ENCODE data around the gene SGK2. TPM values are rescaled to one million over a fixed set of nuclear protein-coding genes. Genes with fewer than 3 reads are reported as not detected.

Gene SGK2
- total RNA-seq, 1 experiment from 2014 or later: 0.90 TPM

DNA sequence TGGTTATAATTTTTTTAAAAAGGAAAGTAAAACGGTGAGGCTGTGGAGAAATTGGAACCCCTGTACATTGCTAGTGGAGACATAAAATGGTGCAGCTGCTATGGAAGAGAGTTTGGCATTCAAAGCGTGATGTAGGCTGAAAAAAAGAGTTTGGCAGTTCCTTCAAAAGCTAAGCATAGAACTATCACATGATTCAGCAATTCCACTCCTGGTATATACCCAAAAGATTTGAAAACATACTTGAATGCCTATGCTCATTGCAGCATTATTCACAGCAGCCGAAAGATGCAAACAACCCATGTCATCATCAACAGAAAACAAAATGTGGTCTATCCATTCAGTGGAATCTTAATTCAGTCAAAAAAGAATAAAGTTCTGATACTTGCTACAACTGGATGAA is 4.5 kb upstream of the SGK2 start:
- no peaks in the 10 kb centered on the region for H3K36me3 ChIP-seq (ENCODE audit: control insufficient read depth, insufficient read depth, low read length)

DNA sequence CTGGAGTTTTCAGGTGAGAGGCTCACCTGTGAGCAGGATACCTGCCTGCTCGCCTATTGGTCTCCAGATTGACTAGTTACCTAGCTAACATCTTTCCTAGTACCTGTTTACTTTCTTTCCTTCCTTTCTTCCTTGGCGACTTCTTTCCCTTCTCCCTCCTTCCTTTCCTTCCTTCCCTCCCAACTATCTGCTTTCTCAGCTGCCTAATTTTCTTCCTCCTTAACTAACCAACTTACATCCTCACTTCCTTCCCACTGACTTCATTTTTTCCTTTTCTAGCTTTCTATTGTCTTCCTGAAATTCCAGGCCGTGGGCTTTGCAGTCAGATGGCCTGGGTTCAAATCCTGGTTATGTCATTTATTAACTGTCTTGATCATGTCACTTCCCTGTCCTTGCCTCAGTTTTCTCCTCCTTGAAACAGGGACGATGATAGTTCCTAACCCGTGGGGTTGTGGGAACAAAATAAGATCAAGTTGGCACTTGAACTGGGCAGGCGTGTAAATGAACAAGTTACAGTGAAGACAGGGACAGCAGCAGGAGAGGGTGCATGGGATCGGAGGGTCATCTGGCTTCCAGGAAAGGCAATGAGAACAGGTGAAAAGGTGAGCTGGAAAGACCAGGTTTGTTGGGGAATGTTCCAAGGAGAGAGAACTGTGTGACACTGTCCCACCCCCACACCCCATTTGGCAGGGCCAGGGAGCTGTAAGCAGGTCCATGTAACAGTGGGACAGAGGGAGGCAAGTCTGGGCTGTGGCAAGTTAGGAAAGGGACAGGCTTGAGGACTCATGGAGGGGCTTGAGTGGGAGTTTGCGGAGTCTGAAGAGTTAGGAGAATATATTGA is 540 bp downstream of the SGK2 start:
- H3K27ac ChIP-seq (ENCODE audit: low read length): no peak overlapping the region
- in situ Hi-C loops (cut with HindIII; ENCODE audit: low pct_unique_long_range_greater_than_20kb, low sequenced_read_pairs) (no loop called here), intact Hi-C loops (cut with micrococcal nuclease; ENCODE audit: unreplicated experiment) (no loop called here)
- ChIA-PET POLR2A (no interaction called here), CTCF (no interaction called here)
- TF ChIP-seq, protein P1, sequence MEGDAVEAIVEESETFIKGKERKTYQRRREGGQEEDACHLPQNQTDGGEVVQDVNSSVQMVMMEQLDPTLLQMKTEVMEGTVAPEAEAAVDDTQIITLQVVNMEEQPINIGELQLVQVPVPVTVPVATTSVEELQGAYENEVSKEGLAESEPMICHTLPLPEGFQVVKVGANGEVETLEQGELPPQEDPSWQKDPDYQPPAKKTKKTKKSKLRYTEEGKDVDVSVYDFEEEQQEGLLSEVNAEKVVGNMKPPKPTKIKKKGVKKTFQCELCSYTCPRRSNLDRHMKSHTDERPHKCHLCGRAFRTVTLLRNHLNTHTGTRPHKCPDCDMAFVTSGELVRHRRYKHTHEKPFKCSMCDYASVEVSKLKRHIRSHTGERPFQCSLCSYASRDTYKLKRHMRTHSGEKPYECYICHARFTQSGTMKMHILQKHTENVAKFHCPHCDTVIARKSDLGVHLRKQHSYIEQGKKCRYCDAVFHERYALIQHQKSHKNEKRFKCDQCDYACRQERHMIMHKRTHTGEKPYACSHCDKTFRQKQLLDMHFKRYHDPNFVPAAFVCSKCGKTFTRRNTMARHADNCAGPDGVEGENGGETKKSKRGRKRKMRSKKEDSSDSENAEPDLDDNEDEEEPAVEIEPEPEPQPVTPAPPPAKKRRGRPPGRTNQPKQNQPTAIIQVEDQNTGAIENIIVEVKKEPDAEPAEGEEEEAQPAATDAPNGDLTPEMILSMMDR (IDR thresholded peaks at IDR 0.05): no peak
- TF ChIP-seq POLR2AphosphoS5 (IDR thresholded peaks at IDR 0.05; ENCODE audit: low read depth, low read length) (no peak), TCF7L2 (IDR thresholded peaks at IDR 0.05; ENCODE audit: low read depth, low read length) (no peak), SIN3A (IDR thresholded peaks at IDR 0.05; ENCODE audit: borderline replicate concordance, insufficient read depth, low read depth, low read length) (no peak)
- TF ChIP-seq, protein P2, sequence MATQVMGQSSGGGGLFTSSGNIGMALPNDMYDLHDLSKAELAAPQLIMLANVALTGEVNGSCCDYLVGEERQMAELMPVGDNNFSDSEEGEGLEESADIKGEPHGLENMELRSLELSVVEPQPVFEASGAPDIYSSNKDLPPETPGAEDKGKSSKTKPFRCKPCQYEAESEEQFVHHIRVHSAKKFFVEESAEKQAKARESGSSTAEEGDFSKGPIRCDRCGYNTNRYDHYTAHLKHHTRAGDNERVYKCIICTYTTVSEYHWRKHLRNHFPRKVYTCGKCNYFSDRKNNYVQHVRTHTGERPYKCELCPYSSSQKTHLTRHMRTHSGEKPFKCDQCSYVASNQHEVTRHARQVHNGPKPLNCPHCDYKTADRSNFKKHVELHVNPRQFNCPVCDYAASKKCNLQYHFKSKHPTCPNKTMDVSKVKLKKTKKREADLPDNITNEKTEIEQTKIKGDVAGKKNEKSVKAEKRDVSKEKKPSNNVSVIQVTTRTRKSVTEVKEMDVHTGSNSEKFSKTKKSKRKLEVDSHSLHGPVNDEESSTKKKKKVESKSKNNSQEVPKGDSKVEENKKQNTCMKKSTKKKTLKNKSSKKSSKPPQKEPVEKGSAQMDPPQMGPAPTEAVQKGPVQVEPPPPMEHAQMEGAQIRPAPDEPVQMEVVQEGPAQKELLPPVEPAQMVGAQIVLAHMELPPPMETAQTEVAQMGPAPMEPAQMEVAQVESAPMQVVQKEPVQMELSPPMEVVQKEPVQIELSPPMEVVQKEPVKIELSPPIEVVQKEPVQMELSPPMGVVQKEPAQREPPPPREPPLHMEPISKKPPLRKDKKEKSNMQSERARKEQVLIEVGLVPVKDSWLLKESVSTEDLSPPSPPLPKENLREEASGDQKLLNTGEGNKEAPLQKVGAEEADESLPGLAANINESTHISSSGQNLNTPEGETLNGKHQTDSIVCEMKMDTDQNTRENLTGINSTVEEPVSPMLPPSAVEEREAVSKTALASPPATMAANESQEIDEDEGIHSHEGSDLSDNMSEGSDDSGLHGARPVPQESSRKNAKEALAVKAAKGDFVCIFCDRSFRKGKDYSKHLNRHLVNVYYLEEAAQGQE (IDR thresholded peaks at IDR 0.05; ENCODE audit: insufficient read depth in 1 of 2, low read depth in 2 of 2, low read length in 1 of 2): no peak
- H3K9me3 ChIP-seq (ENCODE audit: control insufficient read depth, insufficient read depth, low read depth, low read length): no peaks in the 10 kb centered on the region
- H3K4me3 ChIP-seq (ENCODE audit: low read depth in 2 of 2, low read length in 2 of 2): no peak overlapping the region
- DNase-seq (ENCODE audit: low read depth, low spot score): no peak
- BruUV-seq (replicated peaks): no TSS peak
- 0 out of 2 replicates have a peak, but pooled peaks cover 5% of the 10 kb centered on the region for H3K4me1 ChIP-seq (ENCODE audit: control insufficient read depth, insufficient read depth, low read length)
- H3K27me3 ChIP-seq (ENCODE audit: control insufficient read depth, insufficient read depth, low read length): no peaks in the 10 kb centered on the region
- no peak for ATAC-seq
- H3K36me3 ChIP-seq (ENCODE audit: control insufficient read depth, insufficient read depth, low read length): no peaks in the 10 kb centered on the region

More for the DNA sequence above, 4.5 kb upstream of the SGK2 start:
- 0 out of 2 replicates have a peak, but pooled peaks cover 5% of the 10 kb centered on the region for H3K4me1 ChIP-seq (ENCODE audit: control insufficient read depth, insufficient read depth, low read length)
- ChIA-PET CTCF (no interaction called here), POLR2A (no interaction called here)
- no peak for DNase-seq (ENCODE audit: low read depth, low spot score)
- no peak overlapping the region for H3K27ac ChIP-seq (ENCODE audit: low read length)
- BruUV-seq (replicated peaks): no TSS peak
- intact Hi-C loops (cut with micrococcal nuclease; ENCODE audit: unreplicated experiment) (no loop called here), in situ Hi-C loops (cut with HindIII; ENCODE audit: low pct_unique_long_range_greater_than_20kb, low sequenced_read_pairs) (no loop called here)
- no peak overlapping the region for H3K4me3 ChIP-seq (ENCODE audit: low read depth in 2 of 2, low read length in 2 of 2)
- no peak for ATAC-seq
- TF ChIP-seq, protein P2 (IDR thresholded peaks at IDR 0.05; ENCODE audit: insufficient read depth in 1 of 2, low read depth in 2 of 2, low read length in 1 of 2): no peak
- TF ChIP-seq TCF7L2 (IDR thresholded peaks at IDR 0.05; ENCODE audit: low read depth, low read length) (no peak), SIN3A (IDR thresholded peaks at IDR 0.05; ENCODE audit: borderline replicate concordance, insufficient read depth, low read depth, low read length) (no peak), POLR2AphosphoS5 (IDR thresholded peaks at IDR 0.05; ENCODE audit: low read depth, low read length) (no peak)
- TF ChIP-seq, protein P1 (IDR thresholded peaks at IDR 0.05): no peak
- no peaks in the 10 kb centered on the region for H3K27me3 ChIP-seq (ENCODE audit: control insufficient read depth, insufficient read depth, low read length)
- no peaks in the 10 kb centered on the region for H3K9me3 ChIP-seq (ENCODE audit: control insufficient read depth, insufficient read depth, low read depth, low read length)
